Keratinocyte (primary cell): ENCODE results near the gene CCDC12. TPM values are rescaled to one million over a fixed set of nuclear protein-coding genes. Genes with fewer than 3 reads are reported as not detected.

ENCODE experiments used
- DNase-seq: peaks from one replicate; pipeline ENCODE4 v3.0.0-alpha.2; 2011; ENCODE audit warnings: low read depth, missing footprints, low spot score
- FAIRE-seq: peaks from 2 replicates; lab custom pipeline; 2011; peaks lifted over from hg19 to GRCh38; lab: Jason Lieb, UNC
- H2AFZ ChIP-seq: 2 replicates; pipeline ENCODE4 v1.6.0; 2012; ENCODE audit warnings: low read length, control low read depth, inconsistent platforms; ENCODE audit not compliant: control insufficient read depth
- H3K27ac ChIP-seq: 2 replicates; pipeline ENCODE4 v1.5.1; 2011; ENCODE audit warnings: low read length; ENCODE audit not compliant: control insufficient read depth, insufficient read depth
- H3K27me3 ChIP-seq: 3 replicates; pipeline ENCODE4 v1.6.0; 2011; ENCODE audit warnings: low read length; ENCODE audit not compliant: control insufficient read depth, insufficient read depth; ENCODE audit errors: extremely low read depth
- H3K36me3 ChIP-seq, 2 experiments: 2 replicates in 1 of 2; 3 replicates in 1 of 2; pipeline ENCODE4 v1.5.1; 2011; ENCODE audit warnings: low read length in 2 of 2, mild to moderate bottlenecking in 1 of 2; ENCODE audit not compliant: control insufficient read depth in 2 of 2, insufficient read depth in 2 of 2; ENCODE audit errors: extremely low read depth in 1 of 2
- H3K4me1 ChIP-seq: 3 replicates; pipeline ENCODE4 v1.5.1; 2011; ENCODE audit warnings: low read length; ENCODE audit not compliant: control insufficient read depth, insufficient read depth; ENCODE audit errors: extremely low read depth
- H3K4me2 ChIP-seq: 3 replicates; pipeline ENCODE4 v1.6.0; 2011; ENCODE audit warnings: low read depth, low read length; ENCODE audit not compliant: control insufficient read depth, insufficient read depth; ENCODE audit errors: extremely low read depth
- H3K4me3 ChIP-seq, 3 experiments: fragments of 200-600 bp in 1 of 3; sonication (generic) in 1 of 3; 2 replicates in 2 of 3; 3 replicates in 1 of 3; pipeline ENCODE4 v1.5.1; 2011 to 2016; ENCODE audit warnings: low read length in 3 of 3, mild to moderate bottlenecking in 3 of 3, control low read depth in 2 of 3, inconsistent platforms in 1 of 3, low read depth in 1 of 3, mixed read lengths in 1 of 3, mixed run types in 1 of 3, moderate library complexity in 1 of 3; ENCODE audit not compliant: control insufficient read depth in 2 of 3, insufficient read depth in 2 of 3; ENCODE audit errors: extremely low read depth in 1 of 3
- H3K79me2 ChIP-seq: 2 replicates; pipeline ENCODE4 v1.6.0; 2012; ENCODE audit warnings: low read length; ENCODE audit not compliant: control insufficient read depth, insufficient read depth
- H3K9ac ChIP-seq: 3 replicates; pipeline ENCODE4 v1.6.0; 2011; ENCODE audit warnings: low read length; ENCODE audit not compliant: control insufficient read depth, insufficient read depth; ENCODE audit errors: extremely low read depth
- H3K9me1 ChIP-seq: 3 replicates; pipeline ENCODE4 v1.6.0; 2011; ENCODE audit warnings: low read length; ENCODE audit not compliant: control insufficient read depth, insufficient read depth; ENCODE audit errors: extremely low read depth
- H3K9me3 ChIP-seq: 2 replicates; pipeline ENCODE4 v1.5.1; 2012; ENCODE audit warnings: low read depth, low read length; ENCODE audit not compliant: control insufficient read depth
- H4K20me1 ChIP-seq: 3 replicates; pipeline ENCODE4 v1.6.0; 2011; ENCODE audit warnings: low read length; ENCODE audit not compliant: control insufficient read depth, insufficient read depth; ENCODE audit errors: extremely low read depth
- CTCF ChIP-seq, 3 experiments: IDR thresholded peaks in 1 of 3; conservative IDR thresholded peaks in 1 of 3; optimal IDR thresholded peaks in 1 of 3; 2 replicates in 2 of 3; 3 replicates in 1 of 3; pipeline versions ENCODE3 to v1.5.1; 2011; ENCODE audit warnings: low read length in 3 of 3, mild to moderate bottlenecking in 3 of 3, moderate library complexity in 2 of 3, control low read depth in 1 of 3, inconsistent platforms in 1 of 3; ENCODE audit not compliant: insufficient read depth in 2 of 3; ENCODE audit errors: extremely low read depth in 1 of 3
- EZH2 ChIP-seq: IDR thresholded peaks from one replicate; pipeline ENCODE4 v1.6.1; 2012; ENCODE audit warnings: inconsistent platforms, mild to moderate bottlenecking, low read length, moderate library complexity
- dilution Hi-C: fragments of 300-500 bp; cut with MboI; formaldehyde crosslinking; loops from one replicate; pipeline ENCODE4 v1.7.0; 2020; ENCODE audit warnings: low sequenced_read_pairs; ENCODE audit not compliant: extremely low pct_ligation_motif_present
- polyA plus RNA-seq, 5 experiments: library from polyadenylated mRNA; depleted of rRNA in 3 of 5; stranded (reverse) in 3 of 5; stranded (forward) in 1 of 5; unstranded in 1 of 5; fragments of >200 nt; gene quantifications; 1 replicate in 1 of 5; 2 replicates in 3 of 5; 3 replicates in 1 of 5; pipeline versions ENCODE4 v1.2.1 to v1.2.3, GENCODE V29; 2011 to 2012; ENCODE audit warnings: missing spikeins in 2 of 5, low read depth in 1 of 5, low replicate concordance in 1 of 5

The CCDC12 gene
- polyA plus RNA-seq, 1 donor (not counting 4 experiments of a cell fraction or from before 2014, with no cell fraction given): 27.5 TPM

GRCh38 chr3:46957092-46957820 is 19.3 kb downstream of the CCDC12 start:
- Histone ChIP-seq H3K4me1 (peaks cover 21% of the 10 kb centered on the region), H3K36me3 (peaks cover 4 to 14% of the 10 kb centered on the region in 2 experiments), H3K9me1 (peaks cover 9% of the 10 kb centered on the region), H3K79me2 (peaks cover 97% of the 10 kb centered on the region), H3K9ac (no peak overlapping the region), H3K9me3 (no peaks in the 10 kb centered on the region), H4K20me1 (peaks cover 45% of the 10 kb centered on the region), H3K27ac (no peak overlapping the region), H3K4me3 (no peak overlapping the region), H3K4me2 (no peak overlapping the region), H2AFZ (no peak overlapping the region), H3K27me3 (no peaks in the 10 kb centered on the region)
- DNase-seq: no peak
- no peak for FAIRE-seq
- dilution Hi-C loops: no loop called here
- TF ChIP-seq EZH2: no peak
- no peak for TF ChIP-seq CTCF (optimal IDR thresholded peaks at IDR 0.05 in 1 of 3, IDR thresholded peaks at IDR 0.05 in 1 of 3, conservative IDR thresholded peaks at IDR 0.05 in 1 of 3; ENCODE audit: extremely low read depth in 1 of 3, insufficient read depth in 2 of 3, low read length in 3 of 3)

GRCh38 chr3:46955801-46956259 is 20.7 kb downstream of the CCDC12 start:
- dilution Hi-C loops: no loop called here
- FAIRE-seq: no peak
- Histone ChIP-seq H3K4me1 (peaks cover 13% of the 10 kb centered on the region), H3K36me3 (peaks cover 4 to 14% of the 10 kb centered on the region in 2 experiments), H3K4me3 (no peak overlapping the region), H3K9me1 (peaks cover 10% of the 10 kb centered on the region), H4K20me1 (peaks cover 44% of the 10 kb centered on the region), H3K27me3 (no peaks in the 10 kb centered on the region), H3K4me2 (no peak overlapping the region), H2AFZ (no peak overlapping the region), H3K79me2 (peaks cover 95% of the 10 kb centered on the region), H3K9ac (no peak overlapping the region), H3K9me3 (no peaks in the 10 kb centered on the region), H3K27ac (no peak overlapping the region)
- TF ChIP-seq EZH2 (no peak), CTCF (optimal IDR thresholded peaks at IDR 0.05 in 1 of 3, IDR thresholded peaks at IDR 0.05 in 1 of 3, conservative IDR thresholded peaks at IDR 0.05 in 1 of 3; ENCODE audit: extremely low read depth in 1 of 3, insufficient read depth in 2 of 3, low read length in 3 of 3) (no peak)
- DNase-seq: no peak
